ENCODE results near the gene SYCE3.
"Not testable (repeated sequence)": the region's sequence is repeated elsewhere in the genome, so short reads cannot be mapped to it uniquely, and the experiment has no call there.

The SYCE3 gene, protein sequence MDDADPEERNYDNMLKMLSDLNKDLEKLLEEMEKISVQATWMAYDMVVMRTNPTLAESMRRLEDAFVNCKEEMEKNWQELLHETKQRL

DNA sequence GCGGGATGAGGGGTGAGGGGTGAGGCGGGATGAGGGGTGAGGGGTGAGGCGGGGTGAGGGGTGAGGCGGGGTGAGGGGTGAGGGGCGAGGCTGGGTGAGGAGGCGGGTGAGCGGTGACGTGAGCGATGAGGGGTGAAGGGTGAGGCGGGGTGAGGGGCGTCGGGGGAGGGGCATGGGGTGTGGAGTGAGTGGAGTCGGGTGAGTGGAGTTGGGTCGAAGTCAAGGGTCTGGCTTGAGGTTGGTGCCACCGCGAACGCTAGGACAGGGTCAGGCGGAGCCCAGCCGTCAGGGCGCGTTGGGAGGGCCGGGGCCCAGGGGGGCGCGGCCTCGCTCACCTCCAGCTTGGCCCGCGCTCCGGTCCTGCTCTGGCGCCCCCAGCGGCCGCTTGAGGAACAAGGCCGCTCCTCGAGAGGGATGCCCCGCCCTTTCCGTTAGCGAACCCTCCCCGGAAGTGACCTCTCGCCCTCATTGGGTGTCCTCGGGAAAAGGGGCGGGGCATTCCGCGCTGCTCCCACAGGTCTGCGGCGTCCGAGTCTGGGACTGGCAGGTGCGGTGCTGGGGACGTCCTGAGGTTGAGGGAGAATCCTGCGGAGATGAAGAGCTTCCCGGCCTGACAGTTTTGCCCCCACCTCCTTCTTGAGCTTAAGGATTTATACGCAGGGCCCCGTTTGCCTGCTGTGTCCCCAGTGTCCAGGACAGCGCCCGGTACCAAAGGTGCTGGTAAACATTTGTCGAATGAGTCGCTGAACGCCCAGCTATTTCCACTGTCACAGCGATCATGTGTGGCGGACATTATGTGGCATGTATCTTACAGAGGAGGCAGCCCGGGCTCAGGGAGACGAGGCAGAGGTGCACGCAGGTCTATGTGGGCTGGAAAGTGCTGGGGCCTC lies at the start of gene SYCE3:
SYCE3 (minus strand) TSS at position 397 of the 890 bp plus-strand sequence. CDS start 6,514 bp downstream, outside the sequence.
- peak; percentile 98 for DNase-seq (ENCODE audit: low spot score)

DNA sequence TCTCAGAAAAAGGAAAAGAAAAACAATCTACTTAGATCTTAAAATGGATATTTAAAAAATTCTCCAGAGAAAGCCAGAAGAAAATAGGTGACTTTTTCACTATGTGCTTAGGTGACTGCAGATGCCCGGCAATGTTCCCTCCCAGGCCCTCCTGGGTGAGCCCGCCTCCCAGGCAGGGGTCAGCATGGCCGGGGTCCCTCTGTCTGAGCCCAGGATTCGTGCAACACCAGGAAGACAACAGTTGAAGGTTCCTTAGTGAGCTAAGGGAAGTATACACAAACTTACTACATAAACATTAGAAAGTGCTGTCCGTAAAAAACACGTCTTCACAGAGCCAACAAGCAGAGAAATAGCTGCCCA lies 49.4 kb upstream of the SYCE3 start:
- no peak for DNase-seq (ENCODE audit: low spot score)

GRCh38 chr22:50611341-50612060 lies 48.8 kb upstream of the SYCE3 start:
- DNase-seq (ENCODE audit: low spot score): no peak

DNA sequence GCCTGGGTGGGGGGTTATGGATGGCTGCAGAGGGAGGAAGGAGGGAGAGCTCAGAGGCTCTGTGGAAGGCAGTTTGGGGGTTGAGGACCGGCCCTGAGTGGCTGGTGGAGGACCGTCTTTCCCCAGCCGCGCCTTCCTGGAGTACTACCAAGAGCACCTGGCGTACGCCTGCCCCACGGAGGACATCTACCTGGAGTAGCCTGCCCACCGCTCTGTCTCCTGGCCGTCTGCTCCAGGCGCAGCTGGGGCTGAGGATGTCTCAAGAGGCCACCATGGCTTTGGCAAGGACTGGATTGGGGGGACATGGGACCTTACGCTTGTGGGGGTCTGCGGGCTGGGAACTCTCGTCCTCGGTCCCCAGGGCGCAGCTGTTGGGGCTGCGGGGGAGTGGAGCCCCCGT lies 47.9 kb upstream of the SYCE3 start:
- DNase-seq (ENCODE audit: low spot score): no peak

GRCh38 chr22:50610041-50610451 lies 47.3 kb upstream of the SYCE3 start:
- DNase-seq (ENCODE audit: low spot score): no peak

DNA sequence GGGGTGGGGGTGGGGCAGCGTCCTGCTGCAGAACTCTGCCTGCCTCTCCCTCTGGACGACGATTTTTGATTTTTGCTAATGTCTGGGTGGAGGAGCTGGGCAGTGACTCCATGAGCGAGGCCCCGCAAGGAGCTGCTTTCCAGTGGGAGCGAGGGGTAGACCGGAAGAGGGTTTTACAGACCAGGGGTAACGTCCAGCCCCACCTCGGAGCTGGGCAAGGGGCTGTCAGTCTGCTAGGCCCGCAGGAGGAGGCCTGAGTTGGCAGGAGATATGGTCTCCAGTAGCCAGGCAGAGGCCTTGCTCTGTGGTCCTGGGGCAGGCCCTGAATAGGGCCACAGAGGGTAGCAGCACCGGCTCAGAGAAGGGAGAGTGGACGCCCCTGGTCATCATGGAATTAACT lies 46.9 kb upstream of the SYCE3 start:
- no peak for DNase-seq (ENCODE audit: low spot score)

- DNase-seq (ENCODE audit: low spot score): no peak
Observed at GRCh38 chr22:50608996-50609395, 46.3 kb upstream of the SYCE3 start.

GRCh38 chr22:50608058-50608840 lies 45.5 kb upstream of the SYCE3 start:
- DNase-seq (ENCODE audit: low spot score): not testable (repeated sequence)

DNA sequence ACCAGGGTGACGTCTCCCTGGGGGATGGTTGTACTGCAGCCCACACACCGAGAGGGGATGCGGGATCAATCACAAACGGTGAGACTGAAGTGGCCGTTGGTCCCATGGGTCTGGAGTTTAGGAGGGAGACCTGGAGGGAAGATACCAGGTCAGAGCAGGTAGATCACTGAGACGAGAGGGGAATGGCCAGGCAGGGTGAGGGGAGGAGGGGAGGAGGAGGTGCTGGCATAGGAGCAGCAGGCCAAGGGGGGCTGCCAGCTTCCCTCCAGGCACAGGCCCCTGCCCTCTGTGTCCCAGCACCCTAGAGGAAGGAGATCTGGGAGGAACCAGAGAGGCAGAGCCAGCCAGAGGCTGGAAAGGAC lies 44.9 kb upstream of the SYCE3 start:
- DNase-seq (ENCODE audit: low spot score): no peak

DNA sequence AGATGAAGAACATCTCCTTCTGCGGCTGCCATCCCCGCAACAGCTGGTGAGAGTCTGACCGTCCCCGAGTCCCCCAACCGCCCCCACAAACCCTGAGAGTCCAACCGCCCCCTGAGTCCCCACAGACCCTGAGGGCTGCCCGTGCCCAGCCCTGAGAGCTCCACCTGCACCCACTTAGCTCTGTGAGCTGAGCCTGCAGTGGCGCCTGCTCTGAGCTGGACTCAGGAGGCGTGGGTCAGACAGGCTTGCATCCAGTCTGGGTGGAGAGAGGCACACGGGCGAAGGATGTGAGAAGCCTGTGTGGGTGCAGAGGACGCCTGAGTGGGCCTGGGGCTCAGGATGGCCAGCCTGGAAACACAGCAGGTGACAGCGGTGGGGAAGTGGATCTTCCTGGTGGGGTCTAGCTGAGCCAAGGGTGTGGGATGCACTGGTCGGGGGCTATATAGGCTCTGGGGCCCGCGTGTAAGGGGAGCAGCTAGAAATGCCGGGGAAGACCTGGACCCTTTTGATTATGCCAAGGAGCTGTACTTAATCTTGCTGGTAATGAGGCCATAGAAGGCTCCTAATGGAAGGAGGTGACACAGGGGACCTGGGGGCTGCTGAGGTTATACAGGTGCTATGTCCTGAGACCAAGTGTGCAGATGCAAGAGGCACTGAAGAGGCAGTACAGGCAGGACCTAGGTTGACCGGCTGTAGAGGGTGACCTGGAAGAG lies 44.4 kb upstream of the SYCE3 start:
- no peak for DNase-seq (ENCODE audit: low spot score)

DNA sequence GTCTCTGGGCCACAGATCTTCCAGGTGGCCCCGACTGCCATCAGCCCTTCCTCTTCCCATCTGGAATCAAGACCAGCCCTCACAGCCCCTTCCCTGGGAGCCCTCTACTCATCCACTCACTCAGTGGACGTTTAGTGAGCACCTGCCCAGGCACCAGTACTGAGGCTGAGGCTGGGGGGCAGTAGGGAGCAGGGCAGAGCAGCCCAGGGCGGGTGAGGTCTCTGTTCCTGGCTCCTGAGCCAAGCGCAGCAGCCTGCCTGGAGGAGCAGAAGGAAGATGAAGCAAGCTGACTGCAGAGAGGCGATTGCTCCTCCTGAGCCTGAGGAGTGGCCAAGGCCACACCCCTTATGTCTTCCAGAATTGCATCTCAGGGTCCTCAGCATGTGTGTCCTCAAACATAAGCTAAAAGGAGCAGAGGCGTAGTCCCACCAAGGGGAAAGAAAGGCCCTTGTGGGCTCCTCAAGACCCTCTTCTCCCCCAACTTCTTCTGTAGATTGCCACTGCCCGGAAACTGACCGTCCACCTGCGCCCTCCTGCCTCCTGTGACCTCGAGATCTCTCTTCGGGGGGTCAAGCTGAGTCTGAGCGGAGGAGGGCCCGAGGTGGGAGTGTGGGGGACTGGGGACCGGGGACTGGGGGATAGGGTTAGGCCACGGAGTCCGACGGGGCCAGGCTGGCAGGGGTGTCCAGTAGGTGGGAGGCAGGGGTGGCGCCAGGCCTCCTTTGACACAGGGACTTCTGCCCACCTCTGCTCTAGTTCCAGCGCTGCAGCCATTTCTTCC lies 43.6 kb upstream of the SYCE3 start:
- DNase-seq (ENCODE audit: low spot score): no peak

GRCh38 chr22:50605613-50606074 lies 42.9 kb upstream of the SYCE3 start:
- DNase-seq (ENCODE audit: low spot score): no peak

GRCh38 chr22:50605002-50605612 lies 42.4 kb upstream of the SYCE3 start:
- DNase-seq (ENCODE audit: low spot score): no peak

- DNase-seq (ENCODE audit: low spot score): no peak
Observed at GRCh38 chr22:50604256-50605001, 41.7 kb upstream of the SYCE3 start.

DNA sequence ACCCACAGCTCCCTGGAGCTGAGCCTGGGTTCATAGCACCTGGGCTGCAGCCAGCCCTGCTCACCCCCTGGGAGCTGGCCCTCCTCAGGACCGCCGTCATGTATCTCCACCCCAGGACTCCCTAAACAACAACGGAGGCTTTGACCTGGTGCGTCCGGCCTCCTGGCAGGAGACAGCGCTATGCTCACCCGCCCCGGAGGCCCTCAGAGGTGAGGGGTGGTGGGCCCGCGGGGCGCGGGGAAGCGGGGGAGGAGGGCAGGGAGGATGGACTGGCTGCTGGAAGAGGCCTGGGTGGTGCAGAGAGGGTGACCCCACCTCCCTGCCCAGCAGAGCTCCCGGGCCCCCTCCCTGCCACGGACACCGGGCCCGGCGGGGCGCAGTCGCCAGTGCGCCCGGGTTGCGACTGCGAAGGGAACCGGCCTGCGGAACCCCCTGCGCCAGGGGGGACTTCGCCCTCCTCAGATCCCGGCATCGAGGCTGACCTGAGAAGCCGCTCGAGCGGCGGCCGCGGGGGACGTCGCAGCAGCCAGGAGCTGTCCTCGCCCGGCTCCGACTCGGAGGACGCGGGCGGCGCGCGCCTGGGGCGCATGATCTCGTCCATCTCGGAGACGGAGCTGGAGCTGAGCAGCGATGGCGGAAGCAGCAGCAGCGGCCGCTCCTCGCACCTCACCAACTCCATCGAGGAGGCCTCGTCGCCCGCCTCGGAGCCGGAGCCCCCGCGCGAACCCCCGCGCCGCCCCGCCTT lies 41.0 kb upstream of the SYCE3 start:
- no peak for DNase-seq (ENCODE audit: low spot score)

DNA sequence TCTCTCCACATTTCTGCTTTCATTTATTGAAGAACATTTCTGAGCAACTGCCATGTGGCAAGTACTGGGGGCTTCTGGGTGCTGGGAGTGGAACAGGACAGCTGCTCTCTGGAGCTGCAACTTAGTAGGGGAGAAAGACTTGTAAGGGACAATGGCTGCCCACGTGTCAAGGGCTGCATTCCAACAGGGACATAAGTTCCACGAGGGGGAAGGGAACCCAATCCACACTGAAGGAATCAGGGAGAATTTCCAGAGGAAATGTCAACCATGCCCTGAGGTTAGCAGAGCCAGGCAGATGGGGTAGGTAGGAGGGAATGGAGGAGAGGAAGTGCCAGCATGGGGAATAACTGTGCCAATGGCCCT lies 39.6 kb upstream of the SYCE3 start:
- DNase-seq (ENCODE audit: low spot score): no peak

- no peak for DNase-seq (ENCODE audit: low spot score)
Observed at GRCh38 chr22:50601669-50602337, 39.1 kb upstream of the SYCE3 start.

DNA sequence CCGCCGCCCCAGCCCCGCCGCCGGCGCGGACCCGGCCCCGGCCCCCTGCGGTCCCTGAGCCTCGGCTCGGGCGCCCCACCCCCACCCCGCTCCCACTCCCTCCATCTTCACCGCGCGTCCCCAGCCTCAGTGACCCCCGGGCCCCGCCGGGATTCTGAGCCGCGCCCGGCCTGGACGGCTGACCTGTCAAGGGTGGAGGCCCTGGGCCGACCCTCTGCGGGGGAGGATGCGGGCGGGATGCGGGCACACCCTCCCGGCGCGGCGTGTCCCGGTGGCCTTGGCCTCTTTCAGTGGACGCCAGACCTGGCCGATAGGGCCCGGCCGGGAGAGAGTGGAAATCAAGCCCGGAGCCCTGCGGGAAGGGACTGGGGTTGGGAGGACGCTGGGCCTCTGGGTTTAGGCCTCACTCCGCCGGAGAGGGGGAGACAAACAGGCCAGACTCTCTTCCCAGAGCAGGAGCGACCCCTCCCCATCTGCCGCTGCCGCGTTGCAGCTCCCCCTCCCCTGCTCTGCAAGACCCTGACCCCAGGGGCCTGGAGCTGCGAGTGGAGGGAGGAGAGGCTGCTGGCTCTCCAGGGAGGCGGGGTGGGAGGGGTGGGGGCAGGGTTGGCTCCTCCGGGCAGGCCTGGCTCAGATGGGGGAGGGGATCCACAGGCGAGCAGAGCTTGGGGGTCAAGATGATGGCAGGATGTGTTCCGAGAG lies 38.4 kb upstream of the SYCE3 start:
- DNase-seq (ENCODE audit: low spot score): no peak
